Fibroblast of villous mesenchyme (primary cell): ENCODE data around the gene WNT9A. TPM values are rescaled to one million over a fixed set of nuclear protein-coding genes. Genes with fewer than 3 reads are reported as not detected.

Experiments used
- DNase-seq: peaks from one replicate; pipeline ENCODE4 v3.0.0-alpha.2; 2010; ENCODE audit warnings: low read depth
- H3K4me3 ChIP-seq: 2 replicates; pipeline ENCODE4 v1.5.1; 2011; ENCODE audit warnings: low read depth, mild to moderate bottlenecking, low read length
- total RNA-seq: library from RNA; depleted of rRNA; stranded (reverse); fragments of >200 nt; gene quantifications from 2 replicates; pipeline ENCODE4 v1.2.3, GENCODE V29; 2012
- TF ChIP-seq, protein P1 (sequence below): IDR thresholded peaks from 2 replicates; pipeline ENCODE4 v1.5.1; 2012; ENCODE audit warnings: low read depth, mild to moderate bottlenecking, low read length; ENCODE audit not compliant: insufficient read depth

The WNT9A gene
- total RNA-seq, 1 donor: under 0.01 TPM

DNA sequence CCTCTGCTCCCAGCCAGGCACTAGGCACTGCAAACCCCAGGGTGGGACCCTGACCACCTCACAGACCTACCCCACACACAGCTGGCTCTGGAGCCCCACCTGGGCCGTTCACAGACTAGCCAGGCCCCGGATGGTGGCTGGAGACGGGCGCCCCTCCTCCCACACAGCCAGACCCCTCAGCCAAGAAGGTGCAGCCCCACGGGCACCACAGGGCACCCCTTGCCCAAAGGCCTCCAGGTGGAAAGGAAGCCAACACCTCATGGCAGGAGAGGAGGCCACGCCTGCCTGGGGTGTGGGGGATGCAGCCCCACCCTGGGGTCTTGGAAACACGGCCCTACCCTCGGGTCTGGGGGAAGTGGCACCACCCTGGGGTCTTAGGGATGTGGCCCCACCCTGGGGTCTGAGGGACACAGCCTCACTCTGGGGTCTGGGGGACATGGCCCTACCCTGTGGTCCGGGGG lies 44.6 kb downstream of the WNT9A start:
- TF ChIP-seq, protein P1, sequence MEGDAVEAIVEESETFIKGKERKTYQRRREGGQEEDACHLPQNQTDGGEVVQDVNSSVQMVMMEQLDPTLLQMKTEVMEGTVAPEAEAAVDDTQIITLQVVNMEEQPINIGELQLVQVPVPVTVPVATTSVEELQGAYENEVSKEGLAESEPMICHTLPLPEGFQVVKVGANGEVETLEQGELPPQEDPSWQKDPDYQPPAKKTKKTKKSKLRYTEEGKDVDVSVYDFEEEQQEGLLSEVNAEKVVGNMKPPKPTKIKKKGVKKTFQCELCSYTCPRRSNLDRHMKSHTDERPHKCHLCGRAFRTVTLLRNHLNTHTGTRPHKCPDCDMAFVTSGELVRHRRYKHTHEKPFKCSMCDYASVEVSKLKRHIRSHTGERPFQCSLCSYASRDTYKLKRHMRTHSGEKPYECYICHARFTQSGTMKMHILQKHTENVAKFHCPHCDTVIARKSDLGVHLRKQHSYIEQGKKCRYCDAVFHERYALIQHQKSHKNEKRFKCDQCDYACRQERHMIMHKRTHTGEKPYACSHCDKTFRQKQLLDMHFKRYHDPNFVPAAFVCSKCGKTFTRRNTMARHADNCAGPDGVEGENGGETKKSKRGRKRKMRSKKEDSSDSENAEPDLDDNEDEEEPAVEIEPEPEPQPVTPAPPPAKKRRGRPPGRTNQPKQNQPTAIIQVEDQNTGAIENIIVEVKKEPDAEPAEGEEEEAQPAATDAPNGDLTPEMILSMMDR: no peak
- no peak overlapping the region for H3K4me3 ChIP-seq
- DNase-seq: no peak

DNA sequence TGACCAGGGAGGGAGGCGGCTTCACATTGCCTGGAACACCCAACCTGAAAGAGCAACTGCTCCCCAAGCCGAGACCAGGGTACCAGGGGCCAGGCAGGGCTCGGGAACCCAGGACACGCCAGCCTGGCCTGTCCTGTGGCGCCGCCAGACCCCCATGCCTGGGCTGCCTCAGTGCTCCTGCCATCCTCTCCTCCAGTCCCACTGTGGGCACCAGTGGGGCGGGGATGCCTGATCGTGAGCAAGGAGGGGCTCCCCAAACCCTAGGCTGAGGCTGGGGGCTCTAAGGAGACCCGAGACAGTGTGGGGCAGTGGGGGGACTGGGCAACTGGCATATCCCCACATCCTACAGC lies 45.1 kb downstream of the WNT9A start:
- TF ChIP-seq, protein P1: no peak
- DNase-seq: no peak
- H3K4me3 ChIP-seq: no peak overlapping the region

DNA sequence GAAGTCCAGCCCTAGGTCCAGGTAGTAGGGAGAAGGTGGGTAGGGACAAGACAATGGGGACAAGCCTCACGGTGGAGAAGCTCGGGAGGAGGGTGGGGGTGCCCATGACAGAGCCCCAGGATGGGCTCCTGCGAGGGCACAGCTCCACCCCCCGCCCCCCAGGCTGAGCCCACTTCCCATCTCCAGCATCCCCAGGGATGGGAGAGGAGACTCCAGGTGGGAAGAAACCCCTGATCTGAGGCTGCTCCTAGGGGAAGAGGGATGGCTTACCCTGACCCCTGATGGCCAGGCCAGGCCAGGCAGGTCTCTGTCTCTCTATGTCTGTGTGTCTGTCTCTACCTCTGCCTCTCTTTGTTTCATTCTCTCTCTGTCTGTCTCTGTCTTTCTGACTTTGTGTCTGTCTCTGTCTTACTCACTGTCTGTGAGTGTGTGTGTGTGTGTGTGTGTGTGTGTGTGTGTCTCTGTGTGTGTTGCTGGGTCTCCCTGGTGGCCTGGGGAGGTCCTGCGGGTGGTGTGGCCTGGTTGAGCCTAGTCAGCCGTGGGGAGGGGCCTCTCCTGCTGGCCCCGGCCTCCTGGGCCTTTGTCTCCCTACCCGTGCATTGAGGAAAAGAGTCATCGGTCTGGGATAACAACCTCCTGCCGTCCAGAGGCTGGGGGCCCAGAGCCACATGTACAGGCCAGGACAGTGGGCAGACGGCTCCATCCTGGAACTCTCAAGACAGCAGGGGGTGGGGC lies 45.7 kb downstream of the WNT9A start:
- DNase-seq: no peak
- TF ChIP-seq, protein P1: no peak
- H3K4me3 ChIP-seq: no peak overlapping the region

DNA sequence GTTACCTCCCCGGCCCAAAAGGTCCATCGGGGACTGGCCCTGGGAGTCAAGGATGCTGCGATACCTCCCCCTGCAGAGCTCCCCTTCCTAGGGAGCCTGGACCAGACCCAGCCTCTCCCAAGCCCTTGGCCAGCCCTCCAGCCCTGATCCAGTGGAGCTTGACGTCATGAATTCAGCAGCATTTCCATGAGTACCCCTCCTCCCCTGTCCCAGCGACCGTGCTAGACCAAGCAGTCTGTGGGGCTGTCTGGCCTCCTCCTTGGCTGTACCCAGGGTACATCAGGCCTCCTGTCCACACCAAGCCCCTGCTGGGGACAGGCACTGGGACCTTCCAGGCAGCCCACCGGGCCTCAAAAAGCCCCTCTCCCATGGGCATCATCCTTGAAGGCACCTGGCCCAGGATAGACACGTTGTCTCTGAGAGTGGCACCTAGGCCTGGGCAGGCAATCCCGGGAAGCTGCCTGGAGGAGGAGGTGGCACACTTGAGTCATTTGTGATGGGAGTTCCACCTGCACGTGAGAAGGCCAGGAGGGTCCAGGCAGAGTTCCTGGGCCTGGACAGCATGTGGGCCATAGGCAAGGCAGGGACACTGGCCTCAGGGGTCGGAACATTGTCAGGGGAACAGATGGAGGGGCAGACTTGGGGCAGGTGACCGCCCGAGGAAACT lies 46.4 kb downstream of the WNT9A start:
- H3K4me3 ChIP-seq: no peak overlapping the region
- DNase-seq: no peak
- TF ChIP-seq, protein P1: no peak

DNA sequence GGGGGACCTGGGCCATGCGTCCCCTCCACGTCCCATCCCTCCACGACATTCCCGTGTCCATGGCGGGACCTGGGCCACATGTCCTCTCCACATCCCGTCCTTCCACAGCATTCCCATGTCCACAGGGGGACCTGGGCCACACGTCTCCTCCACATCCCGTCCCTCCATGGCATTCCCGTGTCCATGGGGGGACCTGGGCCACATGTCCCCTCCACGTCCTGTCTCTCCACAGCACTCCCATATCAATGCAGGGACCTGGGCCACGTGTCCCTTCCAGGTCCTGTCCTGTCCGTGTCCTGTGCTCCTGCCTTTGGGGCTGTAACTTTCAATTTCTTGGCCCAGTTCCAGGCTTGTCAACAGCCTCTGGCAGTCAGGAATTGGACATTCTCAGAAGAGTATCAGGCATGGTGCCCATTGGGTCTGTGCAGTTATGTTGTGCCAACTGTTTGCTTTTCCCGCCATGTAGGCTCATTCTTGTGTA lies 47.1 kb downstream of the WNT9A start:
- H3K4me3 ChIP-seq: no peak overlapping the region
- TF ChIP-seq, protein P1: no peak
- no peak for DNase-seq

DNA sequence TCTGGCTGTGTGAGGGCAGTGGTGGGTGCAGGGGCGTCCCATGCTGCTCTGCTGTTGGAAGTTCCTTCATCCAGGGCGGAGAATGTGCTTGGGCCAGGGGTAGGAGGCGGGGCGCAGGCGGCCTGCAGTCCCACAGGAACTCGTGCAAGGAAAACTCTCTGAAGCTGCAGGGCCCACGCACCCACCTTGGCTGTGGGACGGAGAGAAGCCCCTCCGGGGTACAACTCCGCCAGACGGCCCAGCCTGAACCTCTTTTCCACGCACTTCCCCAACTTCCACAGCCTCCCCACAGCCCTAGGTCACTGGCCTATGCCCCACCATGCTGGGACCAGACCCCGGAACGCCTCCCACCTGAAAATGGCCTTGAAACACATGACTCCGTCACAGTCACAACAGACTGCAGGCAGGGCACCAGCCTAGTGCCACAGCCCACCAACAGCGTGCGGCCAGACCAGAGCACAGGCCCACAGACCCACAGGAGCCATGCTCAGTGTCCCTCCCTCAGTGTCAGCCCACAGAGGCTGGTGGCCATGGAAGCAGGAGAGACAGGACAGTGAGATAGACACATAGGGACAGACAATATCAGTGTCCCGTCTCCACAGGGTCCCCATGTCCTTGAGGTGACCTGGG lies 47.8 kb downstream of the WNT9A start:
- no peak for DNase-seq
- H3K4me3 ChIP-seq: no peak overlapping the region
- TF ChIP-seq, protein P1: no peak
